NB4 (cell line): Measurements from ENCODE around the gene DSCAML1.

Experiments used
- DNase-seq: peaks from one replicate; pipeline ENCODE4 v3.0.0; 2010; ENCODE audit warnings: low read depth
- H3K4me3 ChIP-seq: one replicate; pipeline ENCODE4 v1.5.1; 2011; ENCODE audit warnings: mild to moderate bottlenecking, low read depth, low read length, moderate library complexity
- MYC ChIP-seq: IDR thresholded peaks from 2 replicates; pipeline ENCODE4 v1.6.1; 2011; ENCODE audit warnings: low read depth, low read length
- POLR2A ChIP-seq: IDR thresholded peaks from 2 replicates; pipeline ENCODE4 v1.6.1; 2011; ENCODE audit warnings: mild to moderate bottlenecking; ENCODE audit not compliant: insufficient read length; ENCODE audit errors: extremely low read depth
- TF ChIP-seq, protein P1 (sequence below): IDR thresholded peaks from one replicate; pipeline ENCODE4 v1.5.1; 2012; ENCODE audit warnings: low read depth, low read length
- TF ChIP-seq, protein P2 (sequence below): IDR thresholded peaks from 2 replicates; pipeline ENCODE4 v1.6.1; 2011; ENCODE audit warnings: low read depth, low read length

Gene DSCAML1

DNA sequence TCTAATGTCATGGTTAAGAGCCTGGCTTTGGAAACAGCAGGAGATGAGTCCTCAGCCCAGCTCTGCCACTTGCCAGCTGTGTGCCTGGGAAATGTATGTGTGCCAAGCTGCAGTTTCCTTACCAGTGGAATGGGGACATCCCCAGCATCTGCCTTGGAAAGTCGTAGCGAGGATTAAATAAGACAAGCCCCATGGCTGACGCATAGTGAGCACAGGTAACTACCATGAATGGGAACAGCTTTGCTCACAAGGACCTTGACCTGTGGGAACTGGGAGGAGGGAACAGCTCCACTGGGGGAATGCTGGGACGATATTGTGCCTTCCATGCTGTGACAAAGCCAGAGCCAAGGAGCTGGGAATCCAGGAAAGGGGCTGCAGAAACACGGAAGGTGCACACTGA is 2.6 kb upstream of the DSCAML1 start:
- no peak overlapping the region for H3K4me3 ChIP-seq
- TF ChIP-seq POLR2A (no peak), MYC (no peak)
- TF ChIP-seq, protein P1, sequence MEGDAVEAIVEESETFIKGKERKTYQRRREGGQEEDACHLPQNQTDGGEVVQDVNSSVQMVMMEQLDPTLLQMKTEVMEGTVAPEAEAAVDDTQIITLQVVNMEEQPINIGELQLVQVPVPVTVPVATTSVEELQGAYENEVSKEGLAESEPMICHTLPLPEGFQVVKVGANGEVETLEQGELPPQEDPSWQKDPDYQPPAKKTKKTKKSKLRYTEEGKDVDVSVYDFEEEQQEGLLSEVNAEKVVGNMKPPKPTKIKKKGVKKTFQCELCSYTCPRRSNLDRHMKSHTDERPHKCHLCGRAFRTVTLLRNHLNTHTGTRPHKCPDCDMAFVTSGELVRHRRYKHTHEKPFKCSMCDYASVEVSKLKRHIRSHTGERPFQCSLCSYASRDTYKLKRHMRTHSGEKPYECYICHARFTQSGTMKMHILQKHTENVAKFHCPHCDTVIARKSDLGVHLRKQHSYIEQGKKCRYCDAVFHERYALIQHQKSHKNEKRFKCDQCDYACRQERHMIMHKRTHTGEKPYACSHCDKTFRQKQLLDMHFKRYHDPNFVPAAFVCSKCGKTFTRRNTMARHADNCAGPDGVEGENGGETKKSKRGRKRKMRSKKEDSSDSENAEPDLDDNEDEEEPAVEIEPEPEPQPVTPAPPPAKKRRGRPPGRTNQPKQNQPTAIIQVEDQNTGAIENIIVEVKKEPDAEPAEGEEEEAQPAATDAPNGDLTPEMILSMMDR = no peak
- TF ChIP-seq, protein P2, sequence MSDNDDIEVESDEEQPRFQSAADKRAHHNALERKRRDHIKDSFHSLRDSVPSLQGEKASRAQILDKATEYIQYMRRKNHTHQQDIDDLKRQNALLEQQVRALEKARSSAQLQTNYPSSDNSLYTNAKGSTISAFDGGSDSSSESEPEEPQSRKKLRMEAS = no peak
- DNase-seq = no peak

DNA sequence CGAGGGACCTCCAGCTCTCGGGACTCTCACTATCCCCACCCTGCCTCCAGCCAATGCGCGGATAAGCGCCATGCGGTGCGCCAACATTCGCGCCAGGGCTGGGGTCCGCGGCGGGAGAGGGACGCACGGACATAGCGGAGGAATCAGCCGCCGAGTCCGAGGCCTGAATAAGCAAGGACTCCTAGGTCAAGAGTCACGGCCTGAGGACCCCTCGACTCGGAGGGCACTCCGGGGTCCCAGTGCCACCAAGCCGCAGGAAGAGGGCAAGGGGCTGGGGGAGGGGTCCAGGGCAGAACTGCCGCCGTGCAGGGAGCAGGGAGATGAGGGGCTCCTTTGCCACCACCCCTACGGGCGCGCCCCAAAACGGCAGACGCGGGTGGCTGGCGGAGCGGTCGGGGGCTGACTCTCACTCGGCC is 552 bp downstream of the DSCAML1 start:
- DNase-seq = no peak
- no peak overlapping the region for H3K4me3 ChIP-seq
- TF ChIP-seq MYC = no peak
- TF ChIP-seq POLR2A = no peak
- TF ChIP-seq, protein P2 = no peak
- TF ChIP-seq, protein P1 = no peak

DNA sequence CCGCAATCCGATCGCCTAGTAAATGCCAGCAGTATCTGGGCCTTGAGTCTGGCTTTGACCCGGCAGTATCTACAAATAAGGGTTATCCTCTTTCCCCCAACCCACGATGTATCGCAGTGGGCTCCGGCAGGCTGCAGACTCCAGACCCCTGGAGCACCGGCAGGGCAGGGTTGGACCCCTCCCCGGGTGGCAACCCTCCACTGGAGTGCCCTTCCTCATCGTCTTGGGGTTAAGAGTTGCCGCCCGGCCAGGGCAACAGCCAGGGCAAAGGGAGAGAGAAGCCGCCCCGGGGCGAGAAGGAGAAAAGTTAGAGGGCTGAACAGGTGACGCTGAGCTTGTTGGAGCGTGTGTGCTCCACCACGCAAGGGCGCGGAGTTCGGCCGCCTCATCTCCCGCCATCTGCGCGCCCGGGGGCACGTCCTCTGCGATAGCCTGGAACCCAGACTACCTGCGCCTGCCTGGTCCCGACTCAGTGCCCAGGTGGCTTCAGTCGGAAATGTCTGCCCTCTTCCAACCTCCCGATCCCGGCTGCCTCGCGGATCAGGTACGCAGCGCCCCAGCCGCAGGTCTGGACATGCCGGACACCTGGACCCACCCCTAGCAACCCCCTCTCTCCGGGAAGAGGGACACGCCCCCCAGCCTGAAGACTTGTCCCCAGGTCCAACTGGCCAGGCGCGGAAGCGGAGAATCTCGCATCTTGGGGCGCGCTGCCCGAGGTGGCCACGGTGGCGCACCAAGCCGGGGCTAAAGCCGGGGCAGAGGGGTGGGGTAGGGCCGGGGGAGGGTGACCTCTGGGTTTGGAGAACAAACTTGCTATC is 1.2 kb downstream of the DSCAML1 start:
- no peak overlapping the region for H3K4me3 ChIP-seq
- TF ChIP-seq, protein P2 = no peak
- TF ChIP-seq MYC (no peak), POLR2A (no peak)
- TF ChIP-seq, protein P1 = no peak
- DNase-seq = no peak

DNA sequence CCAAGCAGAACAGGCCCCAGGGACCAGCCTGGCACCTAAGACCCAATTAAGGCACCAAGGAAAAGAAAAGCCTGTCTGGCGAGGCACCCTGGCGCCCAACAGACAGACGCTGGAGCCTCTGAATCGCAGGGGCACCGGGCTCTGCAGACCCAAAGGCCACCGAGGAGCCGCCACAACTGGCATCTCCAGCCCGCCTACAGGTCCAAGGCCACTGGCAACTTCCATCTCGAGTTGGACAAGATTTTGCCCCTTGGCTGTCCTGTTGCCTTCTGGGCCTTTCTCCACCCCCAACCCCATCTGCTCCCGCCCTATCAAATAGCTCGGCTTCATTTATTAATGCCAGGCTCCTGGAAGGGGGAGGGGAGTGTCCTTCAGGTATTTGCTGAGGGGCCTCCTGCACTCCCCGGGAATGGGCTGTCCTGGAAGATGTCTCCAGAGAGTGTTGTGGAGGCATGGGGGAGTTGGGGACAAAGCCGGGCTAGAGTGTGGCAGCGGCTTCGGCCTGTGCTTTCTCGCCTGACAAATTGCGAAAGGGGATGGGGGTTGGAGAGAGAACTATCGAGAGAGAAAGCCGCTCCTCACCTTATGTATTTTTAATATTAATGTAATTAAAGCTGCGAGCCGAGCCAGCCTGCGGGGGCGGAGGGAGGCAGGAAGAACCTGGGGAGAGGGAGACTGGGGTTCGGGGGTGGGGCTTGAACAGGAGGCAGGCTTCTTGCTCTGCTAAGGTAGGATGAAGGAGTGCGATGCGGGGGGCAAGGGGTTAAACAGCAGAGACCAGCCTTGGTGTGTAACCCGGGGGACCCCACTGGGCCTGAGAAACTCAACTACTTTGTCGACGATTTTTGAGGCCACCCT is 2.0 kb downstream of the DSCAML1 start:
- no peak for TF ChIP-seq POLR2A
- TF ChIP-seq, protein P1 = no peak
- TF ChIP-seq, protein P2 = no peak
- no peak overlapping the region for H3K4me3 ChIP-seq
- DNase-seq = no peak

DNA sequence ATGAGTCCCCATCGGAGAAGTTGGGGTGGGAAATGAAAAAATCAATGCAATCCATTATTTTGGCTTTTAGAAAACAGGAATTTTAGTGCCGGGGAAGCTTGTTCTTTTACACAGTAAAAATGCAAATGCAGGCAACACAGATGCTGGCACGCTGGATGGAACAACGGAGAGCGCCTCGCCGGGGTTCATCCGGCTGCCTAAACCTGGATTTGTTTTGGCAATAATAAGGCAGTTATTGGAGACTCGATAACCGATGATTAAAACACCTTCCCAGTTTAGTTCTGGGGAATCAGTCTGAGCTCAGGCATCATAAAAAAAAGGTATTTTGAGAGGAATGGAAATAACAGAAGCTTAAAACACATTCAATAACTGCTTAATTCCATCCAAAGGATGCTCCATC is 2.9 kb downstream of the DSCAML1 start:
- no peak for TF ChIP-seq POLR2A
- no peak overlapping the region for H3K4me3 ChIP-seq
- no peak for DNase-seq

DNA sequence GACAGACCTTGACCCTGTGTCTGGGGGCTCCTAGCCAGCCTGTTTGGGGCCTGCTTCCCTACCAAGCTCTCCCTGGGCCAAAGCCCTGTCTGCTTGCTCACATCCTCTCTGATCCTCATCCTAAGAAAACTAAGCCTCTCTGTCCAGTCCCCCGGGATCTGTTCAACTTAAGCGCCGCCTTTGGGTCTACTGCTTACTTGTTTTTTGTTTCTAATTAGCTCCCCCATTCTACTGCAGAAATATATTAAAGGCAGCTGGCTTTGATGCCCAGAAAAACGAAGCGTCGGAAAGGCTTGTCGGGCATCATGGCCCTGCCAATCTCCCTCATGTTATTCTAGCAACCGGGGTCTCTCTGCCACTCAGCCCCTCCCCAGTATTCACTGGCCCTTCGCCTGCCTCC is 3.4 kb downstream of the DSCAML1 start:
- TF ChIP-seq POLR2A = no peak
- TF ChIP-seq, protein P2 = no peak
- TF ChIP-seq MYC = no peak
- TF ChIP-seq, protein P1 = no peak
- H3K4me3 ChIP-seq = no peak overlapping the region
- no peak for DNase-seq
